SK-N-SH treated with all-trans-retinoic acid at 6 μM for 48 hours (cell line): ENCODE data around the gene SYNGR1.

Experiments used
- ATAC-seq: fragments of 200-7000 bp; cut with Tn5 transposase; 3 replicates; pipeline ENCODE4 v1.9.1; 2020; ENCODE audit warnings: mild to moderate bottlenecking, moderate library complexity
- ARNTL ChIP-seq: fragments of 450-650 bp; formaldehyde crosslinking; IDR thresholded peaks from 2 replicates; pipeline ENCODE4 v1.5.0; 2020; ENCODE audit warnings: low read depth, mild to moderate bottlenecking, moderate library complexity, borderline replicate concordance
- BACH2 ChIP-seq: fragments of 250-450 bp; sonication (Bioruptor Pico); IDR thresholded peaks from 2 replicates; pipeline ENCODE4 v1.9.0; 2021; ENCODE audit warnings: mild to moderate bottlenecking, borderline replicate concordance
- CSDC2 ChIP-seq: fragments of 250-450 bp; sonication (Bioruptor Pico); IDR thresholded peaks from 2 replicates; pipeline ENCODE4 v1.5.0; 2020; ENCODE audit warnings: mild to moderate bottlenecking, moderate library complexity
- ESRRG ChIP-seq: fragments of 250-450 bp; sonication (Bioruptor Pico); IDR thresholded peaks from 2 replicates; pipeline ENCODE4 v1.6.1; 2021; ENCODE audit warnings: mild to moderate bottlenecking
- GLIS3 ChIP-seq: fragments of 250-450 bp; sonication (Bioruptor Pico); IDR thresholded peaks from 2 replicates; pipeline ENCODE4 v1.5.0; 2020; ENCODE audit warnings: mild to moderate bottlenecking, moderate library complexity
- ISL1 ChIP-seq: fragments of 250-450 bp; sonication (Bioruptor Pico); IDR thresholded peaks from 2 replicates; pipeline ENCODE4 v2.1.2; 2022; ENCODE audit warnings: mild to moderate bottlenecking, moderate library complexity
- OSR1 ChIP-seq: fragments of 250-450 bp; sonication (Bioruptor Pico); IDR thresholded peaks from 2 replicates; pipeline ENCODE4 v1.8.0; 2022; ENCODE audit warnings: moderate library complexity, mild to moderate bottlenecking, inconsistent platforms
- PPARA ChIP-seq: fragments of 250-450 bp; sonication (Bioruptor Pico); IDR thresholded peaks from 2 replicates; pipeline ENCODE4 v1.5.0; 2020; ENCODE audit warnings: mild to moderate bottlenecking, borderline replicate concordance
- SNAI2 ChIP-seq: fragments of 250-450 bp; sonication (Bioruptor Pico); IDR thresholded peaks from 2 replicates; pipeline ENCODE4 v1.5.0; 2020; ENCODE audit warnings: mild to moderate bottlenecking, moderate library complexity
- TCF4 ChIP-seq: fragments of 250-450 bp; sonication (Bioruptor Pico); IDR thresholded peaks from 2 replicates; pipeline ENCODE4 v1.8.0; 2021; ENCODE audit warnings: mild to moderate bottlenecking, moderate library complexity, borderline replicate concordance
- TOX ChIP-seq: fragments of 250-450 bp; sonication (Bioruptor Pico); IDR thresholded peaks from 2 replicates; pipeline ENCODE4 v1.8.0; 2021; ENCODE audit warnings: mild to moderate bottlenecking, moderate library complexity, borderline replicate concordance
- ZC3H10 ChIP-seq: fragments of 250-450 bp; sonication (Bioruptor Pico); IDR thresholded peaks from 2 replicates; pipeline ENCODE4 v1.5.1; 2021; ENCODE audit warnings: mild to moderate bottlenecking, moderate library complexity
- ZFP3 ChIP-seq: fragments of 250-450 bp; sonication (Bioruptor Pico); IDR thresholded peaks from 2 replicates; pipeline ENCODE4 v1.5.0; 2020; ENCODE audit warnings: mild to moderate bottlenecking, moderate library complexity
- ZFP30 ChIP-seq: fragments of 450-650 bp; formaldehyde crosslinking; IDR thresholded peaks from 2 replicates; pipeline ENCODE4 v1.5.0; 2022; ENCODE audit warnings: mild to moderate bottlenecking, moderate library complexity
- ZNF565 ChIP-seq: fragments of 450-650 bp; formaldehyde crosslinking; conservative IDR thresholded peaks from 2 replicates; pipeline ENCODE4 v1.5.0; 2020; ENCODE audit warnings: low read depth, mild to moderate bottlenecking, moderate library complexity
- ZNF70 ChIP-seq: fragments of 450-650 bp; formaldehyde crosslinking; IDR thresholded peaks from 2 replicates; pipeline ENCODE4 v1.5.0; 2020; ENCODE audit warnings: mild to moderate bottlenecking, moderate library complexity
- ZNF8 ChIP-seq: fragments of 450-650 bp; formaldehyde crosslinking; IDR thresholded peaks from 2 replicates; pipeline ENCODE4 v1.5.0; 2020; ENCODE audit warnings: mild to moderate bottlenecking, moderate library complexity
- TF ChIP-seq, protein P1 (sequence below): fragments of 250-450 bp; sonication (Bioruptor Pico); IDR thresholded peaks from 2 replicates; pipeline ENCODE4 v1.8.0; 2021; ENCODE audit warnings: low read depth, mild to moderate bottlenecking, moderate library complexity, borderline replicate concordance
- TF ChIP-seq, protein P2 (sequence below): fragments of 250-450 bp; sonication (Bioruptor Pico); IDR thresholded peaks from 2 replicates; pipeline ENCODE4 v1.8.0; 2020; ENCODE audit warnings: mild to moderate bottlenecking, moderate library complexity, borderline replicate concordance
- TF ChIP-seq, protein P3 (sequence below): fragments of 250-450 bp; sonication (Bioruptor Pico); IDR thresholded peaks from 2 replicates; pipeline ENCODE4 v1.5.1; 2020; ENCODE audit warnings: low read depth, mild to moderate bottlenecking, moderate library complexity
- TF ChIP-seq, protein P4 (sequence below): fragments of 250-450 bp; sonication (Bioruptor Pico); IDR thresholded peaks from 2 replicates; pipeline ENCODE4 v1.5.1; 2021; ENCODE audit warnings: mild to moderate bottlenecking, moderate library complexity
- TF ChIP-seq, protein P5 (sequence below): fragments of 250-450 bp; sonication (Bioruptor Pico); IDR thresholded peaks from 2 replicates; pipeline ENCODE4 v1.5.0; 2020; ENCODE audit warnings: mild to moderate bottlenecking, moderate library complexity

The SYNGR1 gene

DNA sequence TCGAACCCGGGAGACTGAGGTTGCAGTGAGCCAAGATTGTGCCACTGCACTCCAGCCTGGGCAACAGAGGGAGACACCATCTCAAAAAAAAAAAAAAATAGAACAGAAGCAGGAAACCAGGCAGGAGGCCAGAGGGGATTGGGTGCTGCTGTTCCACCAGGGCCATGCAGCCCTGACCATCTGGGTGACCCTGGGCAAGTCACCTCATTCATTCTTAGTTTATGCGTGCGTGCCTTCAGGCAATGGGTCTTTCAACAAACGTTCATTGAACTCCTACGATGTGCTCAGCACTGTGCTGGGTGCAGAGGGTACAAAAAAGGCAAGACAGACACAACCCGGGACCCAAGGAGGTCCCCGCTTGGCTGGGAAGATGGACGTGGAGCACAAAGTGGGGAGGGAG lies 48.7 kb upstream of the SYNGR1 start (continued):
- TF ChIP-seq, protein P1, sequence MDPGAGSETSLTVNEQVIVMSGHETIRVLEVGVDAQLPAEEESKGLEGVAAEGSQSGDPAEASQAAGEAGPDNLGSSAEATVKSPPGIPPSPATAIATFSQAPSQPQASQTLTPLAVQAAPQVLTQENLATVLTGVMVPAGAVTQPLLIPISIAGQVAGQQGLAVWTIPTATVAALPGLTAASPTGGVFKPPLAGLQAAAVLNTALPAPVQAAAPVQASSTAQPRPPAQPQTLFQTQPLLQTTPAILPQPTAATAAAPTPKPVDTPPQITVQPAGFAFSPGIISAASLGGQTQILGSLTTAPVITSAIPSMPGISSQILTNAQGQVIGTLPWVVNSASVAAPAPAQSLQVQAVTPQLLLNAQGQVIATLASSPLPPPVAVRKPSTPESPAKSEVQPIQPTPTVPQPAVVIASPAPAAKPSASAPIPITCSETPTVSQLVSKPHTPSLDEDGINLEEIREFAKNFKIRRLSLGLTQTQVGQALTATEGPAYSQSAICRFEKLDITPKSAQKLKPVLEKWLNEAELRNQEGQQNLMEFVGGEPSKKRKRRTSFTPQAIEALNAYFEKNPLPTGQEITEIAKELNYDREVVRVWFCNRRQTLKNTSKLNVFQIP (CRISPR knock-in tag), result no peak
- TF ChIP-seq, protein P2, sequence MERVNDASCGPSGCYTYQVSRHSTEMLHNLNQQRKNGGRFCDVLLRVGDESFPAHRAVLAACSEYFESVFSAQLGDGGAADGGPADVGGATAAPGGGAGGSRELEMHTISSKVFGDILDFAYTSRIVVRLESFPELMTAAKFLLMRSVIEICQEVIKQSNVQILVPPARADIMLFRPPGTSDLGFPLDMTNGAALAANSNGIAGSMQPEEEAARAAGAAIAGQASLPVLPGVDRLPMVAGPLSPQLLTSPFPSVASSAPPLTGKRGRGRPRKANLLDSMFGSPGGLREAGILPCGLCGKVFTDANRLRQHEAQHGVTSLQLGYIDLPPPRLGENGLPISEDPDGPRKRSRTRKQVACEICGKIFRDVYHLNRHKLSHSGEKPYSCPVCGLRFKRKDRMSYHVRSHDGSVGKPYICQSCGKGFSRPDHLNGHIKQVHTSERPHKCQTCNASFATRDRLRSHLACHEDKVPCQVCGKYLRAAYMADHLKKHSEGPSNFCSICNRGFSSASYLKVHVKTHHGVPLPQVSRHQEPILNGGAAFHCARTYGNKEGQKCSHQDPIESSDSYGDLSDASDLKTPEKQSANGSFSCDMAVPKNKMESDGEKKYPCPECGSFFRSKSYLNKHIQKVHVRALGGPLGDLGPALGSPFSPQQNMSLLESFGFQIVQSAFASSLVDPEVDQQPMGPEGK (CRISPR knock-in tag), result no peak
- TF ChIP-seq, all 23 proteins: peak for 0

DNA sequence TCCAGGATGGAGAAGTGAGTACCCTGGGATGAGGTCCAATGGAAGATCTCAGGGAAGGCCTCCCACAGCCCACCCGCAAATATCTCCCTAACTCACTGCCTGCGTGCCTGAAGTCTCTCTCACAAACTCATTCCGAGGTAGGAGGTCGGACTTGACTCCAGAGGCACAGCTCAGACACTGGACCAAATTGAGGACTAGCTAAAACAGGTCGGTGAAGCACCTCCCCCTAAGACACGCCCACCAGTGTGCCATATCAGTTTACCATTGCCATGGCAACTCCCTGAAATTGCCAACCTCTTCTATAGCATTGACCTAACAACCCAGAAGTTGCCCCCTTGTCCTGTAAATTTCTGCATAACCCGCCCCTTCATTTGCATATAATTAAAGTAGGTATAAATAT lies 47.9 kb upstream of the SYNGR1 start:
- TF ChIP-seq ESRRG (CRISPR knock-in tag), result no peak
- TF ChIP-seq ZFP30 (CRISPR knock-in tag), result no peak
- TF ChIP-seq ISL1, result no peak
- TF ChIP-seq, protein P1 (CRISPR knock-in tag), result no peak
- TF ChIP-seq, protein P3, sequence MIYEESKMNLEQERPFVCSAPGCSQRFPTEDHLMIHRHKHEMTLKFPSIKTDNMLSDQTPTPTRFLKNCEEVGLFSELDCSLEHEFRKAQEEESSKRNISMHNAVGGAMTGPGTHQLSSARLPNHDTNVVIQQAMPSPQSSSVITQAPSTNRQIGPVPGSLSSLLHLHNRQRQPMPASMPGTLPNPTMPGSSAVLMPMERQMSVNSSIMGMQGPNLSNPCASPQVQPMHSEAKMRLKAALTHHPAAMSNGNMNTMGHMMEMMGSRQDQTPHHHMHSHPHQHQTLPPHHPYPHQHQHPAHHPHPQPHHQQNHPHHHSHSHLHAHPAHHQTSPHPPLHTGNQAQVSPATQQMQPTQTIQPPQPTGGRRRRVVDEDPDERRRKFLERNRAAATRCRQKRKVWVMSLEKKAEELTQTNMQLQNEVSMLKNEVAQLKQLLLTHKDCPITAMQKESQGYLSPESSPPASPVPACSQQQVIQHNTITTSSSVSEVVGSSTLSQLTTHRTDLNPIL (CRISPR knock-in tag), result no peak
- no peak for TF ChIP-seq SNAI2
- TF ChIP-seq, protein P2 (CRISPR knock-in tag), result no peak
- TF ChIP-seq ZC3H10 (CRISPR knock-in tag), result no peak
- TF ChIP-seq ZNF8 (CRISPR knock-in tag), result no peak
- no peak for TF ChIP-seq ARNTL (CRISPR knock-in tag)
- TF ChIP-seq ZFP3 (CRISPR knock-in tag), result no peak
- TF ChIP-seq BACH2 (CRISPR knock-in tag), result no peak
- TF ChIP-seq PPARA, result no peak
- no peak for TF ChIP-seq ZNF565 (CRISPR knock-in tag)
- no peak for ATAC-seq

DNA sequence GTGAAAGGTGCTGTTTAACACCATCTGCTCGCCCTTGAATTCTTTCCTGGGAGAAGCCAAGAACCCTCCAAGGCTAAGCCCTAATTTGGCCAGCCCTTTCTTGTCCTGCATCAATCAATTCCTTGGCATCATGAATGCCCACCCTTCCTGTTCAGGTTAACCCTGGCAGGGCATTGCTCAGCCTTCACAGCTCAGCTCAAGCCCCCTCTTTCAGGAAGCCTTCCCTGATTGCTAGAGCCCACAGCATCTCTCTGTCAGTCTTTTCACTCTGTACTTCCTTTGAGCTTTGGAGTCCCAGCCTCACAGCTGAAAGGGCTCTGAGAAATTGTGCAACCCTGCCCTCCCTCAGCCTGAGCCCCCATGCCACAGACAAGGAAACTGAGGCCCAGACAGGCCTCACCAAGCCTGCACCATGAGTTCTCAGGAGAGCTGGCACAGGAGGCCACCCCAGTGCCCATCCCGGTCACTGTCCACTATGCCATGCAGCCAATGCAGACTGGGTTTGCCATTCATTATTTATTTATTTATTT lies 47.3 kb upstream of the SYNGR1 start:
- TF ChIP-seq CSDC2 (no peak), BACH2 (CRISPR knock-in tag) (no peak), ZC3H10 (CRISPR knock-in tag) (no peak), ISL1 (no peak), ZNF8 (CRISPR knock-in tag) (no peak), OSR1 (no peak), GLIS3 (no peak), TCF4 (CRISPR knock-in tag) (no peak), ZNF70 (CRISPR knock-in tag) (no peak), ZNF565 (CRISPR knock-in tag) (no peak), SNAI2 (no peak), ZFP30 (CRISPR knock-in tag) (no peak), ARNTL (CRISPR knock-in tag) (no peak), TOX (CRISPR knock-in tag) (no peak), ESRRG (CRISPR knock-in tag) (no peak)
- TF ChIP-seq, protein P4, sequence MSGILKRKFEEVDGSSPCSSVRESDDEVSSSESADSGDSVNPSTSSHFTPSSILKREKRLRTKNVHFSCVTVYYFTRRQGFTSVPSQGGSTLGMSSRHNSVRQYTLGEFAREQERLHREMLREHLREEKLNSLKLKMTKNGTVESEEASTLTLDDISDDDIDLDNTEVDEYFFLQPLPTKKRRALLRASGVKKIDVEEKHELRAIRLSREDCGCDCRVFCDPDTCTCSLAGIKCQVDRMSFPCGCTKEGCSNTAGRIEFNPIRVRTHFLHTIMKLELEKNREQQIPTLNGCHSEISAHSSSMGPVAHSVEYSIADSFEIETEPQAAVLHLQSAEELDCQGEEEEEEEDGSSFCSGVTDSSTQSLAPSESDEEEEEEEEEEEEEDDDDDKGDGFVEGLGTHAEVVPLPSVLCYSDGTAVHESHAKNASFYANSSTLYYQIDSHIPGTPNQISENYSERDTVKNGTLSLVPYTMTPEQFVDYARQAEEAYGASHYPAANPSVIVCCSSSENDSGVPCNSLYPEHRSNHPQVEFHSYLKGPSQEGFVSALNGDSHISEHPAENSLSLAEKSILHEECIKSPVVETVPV (CRISPR knock-in tag), result no peak
- TF ChIP-seq, protein P2 (CRISPR knock-in tag), result no peak
- TF ChIP-seq, protein P5, sequence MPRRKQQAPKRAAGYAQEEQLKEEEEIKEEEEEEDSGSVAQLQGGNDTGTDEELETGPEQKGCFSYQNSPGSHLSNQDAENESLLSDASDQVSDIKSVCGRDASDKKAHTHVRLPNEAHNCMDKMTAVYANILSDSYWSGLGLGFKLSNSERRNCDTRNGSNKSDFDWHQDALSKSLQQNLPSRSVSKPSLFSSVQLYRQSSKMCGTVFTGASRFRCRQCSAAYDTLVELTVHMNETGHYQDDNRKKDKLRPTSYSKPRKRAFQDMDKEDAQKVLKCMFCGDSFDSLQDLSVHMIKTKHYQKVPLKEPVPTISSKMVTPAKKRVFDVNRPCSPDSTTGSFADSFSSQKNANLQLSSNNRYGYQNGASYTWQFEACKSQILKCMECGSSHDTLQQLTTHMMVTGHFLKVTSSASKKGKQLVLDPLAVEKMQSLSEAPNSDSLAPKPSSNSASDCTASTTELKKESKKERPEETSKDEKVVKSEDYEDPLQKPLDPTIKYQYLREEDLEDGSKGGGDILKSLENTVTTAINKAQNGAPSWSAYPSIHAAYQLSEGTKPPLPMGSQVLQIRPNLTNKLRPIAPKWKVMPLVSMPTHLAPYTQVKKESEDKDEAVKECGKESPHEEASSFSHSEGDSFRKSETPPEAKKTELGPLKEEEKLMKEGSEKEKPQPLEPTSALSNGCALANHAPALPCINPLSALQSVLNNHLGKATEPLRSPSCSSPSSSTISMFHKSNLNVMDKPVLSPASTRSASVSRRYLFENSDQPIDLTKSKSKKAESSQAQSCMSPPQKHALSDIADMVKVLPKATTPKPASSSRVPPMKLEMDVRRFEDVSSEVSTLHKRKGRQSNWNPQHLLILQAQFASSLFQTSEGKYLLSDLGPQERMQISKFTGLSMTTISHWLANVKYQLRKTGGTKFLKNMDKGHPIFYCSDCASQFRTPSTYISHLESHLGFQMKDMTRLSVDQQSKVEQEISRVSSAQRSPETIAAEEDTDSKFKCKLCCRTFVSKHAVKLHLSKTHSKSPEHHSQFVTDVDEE, result no peak
- no peak for ATAC-seq
